GM04504 (cell line): ENCODE measurements around the gene PAQR7.
"Not testable (repeated sequence)": the region's sequence is repeated elsewhere in the genome, so short reads cannot be mapped to it uniquely, and the experiment has no call there.

Experiments
- DNase-seq: peaks from one replicate; pipeline ENCODE4 v3.0.0-alpha.2; 2012; ENCODE audit warnings: low read depth

The PAQR7 gene

DNA sequence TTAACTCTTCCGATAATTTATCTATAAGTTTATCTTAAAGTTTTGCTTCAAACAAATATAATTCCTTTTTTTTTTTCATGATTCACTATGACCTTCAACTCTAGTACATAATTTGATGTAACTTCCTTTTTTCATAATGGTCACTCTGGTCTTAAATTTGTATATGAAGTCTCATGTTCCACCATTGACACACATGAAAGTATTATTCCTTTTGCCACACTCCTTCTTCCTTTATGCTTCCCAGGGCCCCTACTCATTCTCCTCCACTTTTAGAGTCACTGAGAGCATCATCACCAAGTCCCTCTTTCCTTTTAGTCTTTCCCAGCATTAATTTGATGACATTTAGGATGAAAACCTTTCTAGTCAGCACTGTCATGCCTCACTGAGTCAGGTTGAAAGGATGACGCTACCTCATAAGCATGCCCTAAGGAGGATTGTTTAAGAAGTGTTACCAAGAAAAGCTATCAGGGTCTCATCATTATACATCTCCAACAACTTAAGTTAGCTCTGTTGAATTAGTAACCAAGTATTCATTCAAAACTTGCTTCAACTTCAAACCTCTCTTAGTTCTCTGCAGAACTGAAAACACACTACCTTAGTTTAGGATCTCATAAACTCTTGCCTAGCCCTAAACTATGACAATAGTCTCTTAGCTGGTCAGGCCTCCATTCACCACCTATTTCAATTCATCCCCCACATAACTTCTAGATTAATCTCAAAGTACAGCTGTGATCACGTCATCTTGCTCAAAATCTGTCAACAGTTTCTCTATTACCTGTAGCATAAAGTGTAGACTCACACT is 30.8 kb downstream of the PAQR7 start:
- DNase-seq = no peak

DNA sequence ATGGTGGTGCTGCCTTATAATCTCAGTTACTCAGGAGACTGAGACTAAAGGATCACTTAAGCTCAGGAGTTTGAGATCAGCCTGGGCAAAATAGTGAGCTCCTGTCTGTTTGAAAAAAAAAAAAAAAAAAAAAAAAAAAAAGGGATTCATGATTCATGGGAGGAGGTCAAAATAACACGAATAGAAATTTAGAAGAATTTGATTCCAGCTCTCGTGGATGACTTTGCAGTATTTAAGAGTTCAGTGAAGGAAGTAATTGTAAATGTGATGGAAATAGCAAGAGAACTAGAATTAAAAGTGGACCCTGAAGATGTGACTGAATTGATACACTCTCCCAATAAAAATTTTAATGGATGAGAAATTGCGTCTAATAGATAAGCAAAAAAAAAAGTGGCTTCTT is 32.0 kb downstream of the PAQR7 start:
- no peak for DNase-seq

DNA sequence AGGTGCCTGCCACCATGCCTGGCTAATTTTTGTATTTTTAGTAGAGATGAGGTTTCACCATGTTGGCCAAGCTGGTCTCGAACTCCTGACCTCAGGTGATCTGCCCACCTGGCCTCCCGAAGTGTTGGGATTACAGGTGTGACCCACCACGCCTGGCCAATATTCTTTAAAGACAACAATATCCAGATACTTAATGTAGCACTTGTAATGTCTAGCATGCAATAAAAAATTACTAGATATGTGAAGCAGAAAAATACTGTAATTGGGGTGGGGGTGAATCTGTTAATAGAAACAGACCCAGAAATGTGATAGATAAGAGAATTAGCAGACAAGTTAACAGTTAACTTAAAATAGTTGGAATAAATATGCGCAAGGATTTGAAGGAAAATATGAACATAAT is 35.7 kb downstream of the PAQR7 start:
- not testable (repeated sequence) for DNase-seq

DNA sequence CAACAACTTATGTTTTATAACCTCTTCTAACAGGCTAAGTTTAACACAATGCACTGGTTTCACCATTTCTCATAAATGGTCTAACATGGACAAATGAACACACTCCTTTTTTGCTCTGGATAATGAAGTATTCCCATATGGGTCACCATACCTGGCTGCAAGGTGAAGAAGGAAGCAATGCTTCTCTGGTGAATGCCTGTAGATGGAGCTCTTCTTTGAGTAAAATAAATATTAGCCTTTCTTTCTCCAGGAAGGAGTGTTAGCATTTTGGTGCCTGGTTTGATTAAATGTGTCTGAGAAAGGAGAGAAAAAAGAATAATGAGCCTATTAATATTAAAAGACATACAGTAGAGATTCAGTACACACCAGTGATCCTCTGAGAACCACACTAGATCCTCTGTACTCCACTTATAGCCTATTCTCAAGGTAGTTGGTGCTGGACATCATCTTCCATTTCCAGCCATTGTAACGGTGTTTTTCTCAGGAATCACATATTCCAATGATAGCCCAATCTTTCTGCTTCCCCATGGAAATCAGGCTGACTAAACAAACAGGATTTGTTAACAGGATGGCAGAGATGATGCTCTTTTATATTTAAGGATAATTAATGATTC is 38.1 kb downstream of the PAQR7 start:
- no peak for DNase-seq

DNA sequence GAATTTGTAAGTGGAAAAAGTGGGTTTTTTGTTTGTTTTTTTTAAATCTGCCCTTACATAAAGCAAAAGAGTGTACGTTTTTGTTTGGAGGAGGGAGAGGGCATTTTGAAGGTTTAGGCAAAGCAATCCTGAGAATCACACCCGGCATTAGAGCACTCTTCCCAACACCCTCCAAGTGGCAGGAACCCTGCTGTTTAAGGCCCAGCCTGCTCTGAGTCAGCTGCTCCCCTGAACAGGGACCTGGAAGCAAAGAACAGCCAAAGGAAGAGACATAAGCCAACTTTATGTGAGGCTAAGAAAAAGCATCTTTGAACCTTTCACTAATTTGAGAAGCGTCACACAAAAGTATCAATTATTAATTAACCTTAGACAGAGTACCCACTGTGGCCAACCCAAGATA is 38.8 kb downstream of the PAQR7 start:
- no peak for DNase-seq

DNA sequence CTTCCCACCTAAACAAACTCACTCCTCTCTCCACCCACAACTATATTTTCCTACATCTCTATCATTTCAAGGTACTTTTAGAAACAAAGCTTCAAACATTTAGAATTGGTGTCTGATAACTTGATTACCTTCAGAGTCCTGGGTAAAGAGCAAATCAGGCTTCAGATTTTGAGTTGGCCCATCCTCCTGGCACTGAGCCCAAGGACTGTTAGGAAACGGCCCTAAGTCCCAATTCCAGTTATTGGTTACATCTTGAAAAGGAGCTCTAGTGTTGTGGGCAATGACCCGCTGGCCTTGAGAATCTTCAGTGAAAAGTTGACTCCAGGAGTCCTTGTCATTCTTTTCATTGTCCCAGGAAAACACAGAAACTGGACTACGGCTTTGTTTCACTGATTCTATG is 40.6 kb downstream of the PAQR7 start:
- DNase-seq = no peak

DNA sequence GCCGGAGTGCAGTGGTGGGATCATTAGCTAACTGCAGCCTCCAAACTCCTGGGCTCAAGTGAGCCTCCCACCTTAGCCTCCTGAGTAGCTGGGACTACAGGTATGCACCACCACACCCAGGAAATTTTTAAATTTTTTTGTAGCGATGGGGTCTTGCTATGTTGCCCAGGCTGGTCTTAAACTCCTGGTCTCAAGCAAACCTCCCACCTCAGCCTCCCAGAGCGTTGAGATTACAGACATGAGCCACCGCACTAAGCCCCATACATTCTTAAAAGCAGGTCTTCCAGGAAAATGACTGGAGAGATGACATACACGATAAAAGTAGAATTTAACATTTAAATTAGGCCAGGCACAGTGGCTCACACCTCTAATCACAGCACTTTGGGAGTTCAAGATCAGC is 42.4 kb downstream of the PAQR7 start:
- no peak for DNase-seq

DNA sequence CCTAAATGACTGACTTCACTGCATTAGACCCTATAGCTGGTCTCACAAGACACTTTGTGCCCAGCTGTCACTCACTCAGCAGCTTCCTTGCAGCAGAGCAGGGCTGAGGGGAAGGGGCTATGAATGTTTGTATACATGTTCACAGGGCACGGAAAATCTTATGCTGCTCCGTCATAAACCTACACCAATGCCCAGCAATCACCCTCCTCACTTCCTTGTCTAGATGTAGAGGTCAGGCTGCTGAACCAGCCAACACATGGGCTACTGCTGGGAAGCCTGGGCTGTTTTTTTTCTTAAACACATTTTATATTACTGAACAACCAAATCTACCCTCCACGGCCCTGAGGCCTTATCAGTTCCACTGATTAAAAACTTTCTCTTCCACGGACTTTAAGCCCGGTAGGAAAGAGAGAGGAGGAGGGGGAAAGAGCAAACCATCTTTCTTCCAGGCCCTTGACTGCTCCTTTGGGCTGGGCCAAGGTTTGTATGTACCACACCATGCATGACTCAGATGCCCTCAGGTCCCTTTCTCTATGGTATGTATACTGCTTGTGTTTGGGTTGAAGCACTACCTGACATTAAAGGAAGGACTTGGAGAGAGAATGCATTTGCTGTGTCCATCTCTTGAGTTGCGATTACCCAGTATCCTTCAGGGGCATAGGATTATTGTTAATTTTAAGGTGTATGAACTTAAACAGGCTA is 43.0 kb downstream of the PAQR7 start:
- DNase-seq = no peak

DNA sequence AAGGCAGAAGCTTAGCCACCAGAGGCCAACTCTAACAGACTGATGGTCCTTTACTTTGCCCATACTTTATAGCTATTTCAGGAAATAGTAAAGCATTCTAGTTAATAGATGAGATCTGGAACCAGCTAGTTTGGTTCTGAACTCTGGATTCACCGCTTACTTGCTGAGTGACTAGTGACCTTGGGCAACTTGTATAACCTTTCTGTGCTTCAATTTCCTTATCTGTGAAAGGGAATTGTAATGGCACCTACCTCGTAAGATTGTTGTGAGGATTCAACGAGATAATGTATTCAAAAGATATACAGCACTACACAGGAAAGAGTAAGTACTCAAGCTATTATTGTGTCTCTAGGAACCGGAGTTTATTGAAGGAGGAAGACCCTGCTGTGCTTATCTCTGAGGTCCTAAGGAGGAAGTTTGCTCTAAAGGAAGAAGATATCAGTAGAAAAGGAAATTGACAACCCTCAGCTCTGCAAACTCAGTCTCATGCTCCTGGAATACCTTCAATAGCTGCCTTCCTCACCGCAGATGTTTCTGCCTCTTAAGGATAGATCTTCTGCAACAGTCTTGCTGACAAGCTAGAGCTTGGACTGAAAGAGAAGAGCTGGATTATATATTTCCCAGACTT is 43.8 kb downstream of the PAQR7 start:
- no peak for DNase-seq

DNA sequence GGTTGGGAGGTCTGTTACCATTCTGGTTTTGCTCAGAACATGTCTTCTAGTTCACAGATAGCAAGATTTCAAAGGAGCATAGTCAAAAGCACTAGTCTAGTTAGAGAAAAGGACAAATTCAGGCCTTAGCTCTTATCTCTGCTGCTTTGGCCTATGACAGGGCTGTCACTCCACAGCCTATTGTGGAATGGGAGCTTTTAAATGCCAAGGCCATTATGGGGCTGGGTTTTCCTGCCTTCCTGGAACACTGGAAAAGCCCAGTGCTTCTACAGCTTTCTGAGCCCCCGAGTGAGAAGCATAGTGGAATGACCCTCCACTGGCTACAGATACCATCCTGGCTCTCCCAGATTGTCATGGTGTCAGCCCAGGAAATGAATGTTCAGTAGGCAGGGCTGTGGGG is 46.5 kb downstream of the PAQR7 start:
- no peak for DNase-seq

DNA sequence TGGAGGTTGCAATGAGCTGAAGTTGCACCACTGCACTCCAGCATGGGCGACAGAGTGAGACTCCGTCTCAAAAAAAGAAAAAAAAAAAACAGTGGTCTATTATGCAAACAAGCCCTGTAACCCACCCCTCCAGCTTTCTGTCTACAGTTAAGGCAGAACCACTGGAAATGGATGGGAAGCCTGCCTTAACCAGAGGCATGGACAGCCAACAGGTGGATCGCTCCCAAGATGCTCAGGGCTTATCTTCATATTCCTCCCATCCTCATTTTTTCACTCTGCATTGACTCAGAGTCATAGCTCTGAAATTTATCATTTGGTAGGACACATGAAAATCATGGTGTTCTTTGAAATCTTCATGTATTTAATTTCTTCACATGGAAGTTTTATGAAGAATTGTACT is 47.0 kb downstream of the PAQR7 start:
- DNase-seq = no peak

DNA sequence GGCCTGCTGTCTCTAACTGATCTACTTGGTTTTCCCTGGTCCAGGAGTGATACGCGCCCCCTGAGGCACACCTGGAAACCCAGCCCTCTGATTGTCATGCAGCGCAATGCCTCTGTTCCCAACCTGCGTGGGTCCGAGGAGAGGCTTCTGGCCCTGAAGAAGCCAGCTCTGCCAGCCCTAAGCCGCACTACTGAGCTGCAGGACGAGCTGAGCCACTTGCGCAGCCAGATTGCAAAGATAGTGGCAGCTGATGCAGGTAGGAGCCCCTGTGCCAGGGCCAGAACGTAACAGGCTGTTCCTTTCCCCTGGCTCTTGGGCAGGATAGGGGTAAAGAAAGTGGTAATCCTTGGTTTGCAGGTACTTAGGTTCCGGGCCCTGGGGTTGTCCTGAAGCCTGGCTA is 48.9 kb downstream of the PAQR7 start:
- DNase-seq = no peak

DNA sequence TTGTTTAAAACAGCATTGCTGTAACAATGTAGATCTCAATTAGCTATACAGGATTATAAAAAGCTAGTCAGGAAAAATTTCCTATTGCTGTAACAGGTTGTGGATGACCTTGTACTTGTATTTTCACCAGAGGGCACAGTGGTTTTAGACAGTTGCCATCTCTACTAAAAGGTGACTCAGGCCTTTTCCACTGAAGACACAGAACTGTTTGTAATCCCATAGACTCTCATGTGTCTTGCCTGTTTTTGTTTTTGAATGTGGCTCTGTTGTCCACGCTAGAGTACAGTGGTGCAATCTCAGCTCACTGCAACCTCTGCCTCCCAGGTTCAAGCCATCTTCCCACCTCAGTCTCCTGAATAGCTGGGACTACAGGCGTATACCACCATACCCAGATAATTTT is 49.9 kb downstream of the PAQR7 start:
- no peak for DNase-seq

DNA sequence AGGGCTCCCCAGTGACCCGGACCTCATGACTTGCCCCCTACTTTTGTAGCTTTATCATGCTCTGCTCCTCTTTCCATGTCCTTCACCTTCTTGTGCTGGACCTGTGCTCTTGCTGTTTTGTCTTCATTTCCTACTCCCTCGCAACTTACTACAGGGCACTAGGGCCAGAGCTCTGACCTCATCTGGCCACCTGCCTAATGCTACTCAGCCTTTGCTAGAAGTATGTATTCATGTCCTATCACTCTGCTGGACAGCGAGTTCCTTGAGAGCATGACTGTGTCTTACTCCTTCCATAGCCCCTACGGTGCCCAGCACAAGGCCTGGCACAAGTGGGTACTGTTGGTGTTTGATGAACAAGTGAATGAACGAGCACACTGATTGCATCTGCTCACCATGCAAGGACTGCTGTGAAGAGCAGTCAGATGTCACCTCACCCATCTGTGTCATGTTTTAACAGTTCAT is 53.8 kb downstream of the PAQR7 start:
- no peak for DNase-seq

DNA sequence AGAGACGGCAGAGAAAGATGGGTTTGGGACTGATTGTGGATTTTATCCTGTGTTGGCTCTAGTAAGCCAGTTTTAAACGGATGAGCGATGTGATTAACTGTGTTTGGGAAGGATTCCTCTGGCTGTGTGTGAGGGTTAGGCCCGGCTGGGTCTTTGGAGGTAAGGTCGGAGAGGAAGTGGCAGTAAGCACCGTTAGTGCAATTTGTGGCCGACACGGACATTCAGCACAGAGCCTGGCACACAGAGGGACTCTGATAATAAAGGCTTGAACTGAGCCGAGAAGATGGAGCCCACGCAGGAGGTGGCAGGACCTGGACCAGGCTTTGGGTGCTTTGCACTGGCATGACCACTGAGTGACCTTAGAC is 54.4 kb downstream of the PAQR7 start:
- no peak for DNase-seq

DNA sequence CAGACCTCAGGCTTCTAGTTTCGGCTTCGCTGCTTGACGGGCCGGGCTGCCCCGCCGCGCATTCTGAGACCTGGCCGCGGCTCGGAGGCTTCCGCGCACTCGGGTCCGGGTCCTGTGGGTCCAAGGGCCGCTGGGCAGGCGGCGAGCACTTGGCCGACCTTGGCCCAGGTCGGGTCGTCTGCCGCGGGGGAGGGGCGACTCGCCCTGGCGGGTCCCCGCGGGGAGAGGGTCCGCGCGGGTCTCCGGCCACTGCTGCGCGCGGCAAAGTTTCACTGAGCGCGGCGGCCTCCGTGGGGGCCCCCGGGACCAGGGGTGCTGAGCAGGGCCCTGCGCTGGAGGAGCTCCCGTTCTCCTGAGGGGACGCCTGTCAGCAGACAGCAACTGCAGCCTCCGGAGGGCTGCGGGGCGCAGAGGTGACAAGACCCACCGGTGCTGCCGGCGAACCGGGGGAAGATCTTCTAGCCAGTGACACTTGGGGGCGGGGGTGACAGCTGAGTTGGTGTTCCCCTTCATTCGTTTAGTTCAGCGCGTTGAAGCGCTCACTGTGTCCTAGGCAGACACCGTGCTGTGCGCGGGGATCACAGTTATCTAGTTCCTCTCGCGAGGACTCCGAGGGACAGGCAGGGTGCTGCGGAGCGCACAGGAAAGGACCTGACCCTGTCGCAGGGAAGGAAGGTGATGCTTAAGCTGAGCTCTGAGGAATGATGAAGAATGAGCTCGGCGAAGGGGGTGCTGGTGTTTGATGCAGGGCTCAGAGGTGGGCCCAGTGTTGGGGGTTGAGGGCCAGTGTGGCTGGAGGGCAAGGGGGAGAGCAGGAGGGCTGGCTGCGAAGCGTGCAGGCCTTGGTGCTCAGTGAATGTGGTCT is 55.0 kb downstream of the PAQR7 start:
- DNase-seq = peak; percentile 40

DNA sequence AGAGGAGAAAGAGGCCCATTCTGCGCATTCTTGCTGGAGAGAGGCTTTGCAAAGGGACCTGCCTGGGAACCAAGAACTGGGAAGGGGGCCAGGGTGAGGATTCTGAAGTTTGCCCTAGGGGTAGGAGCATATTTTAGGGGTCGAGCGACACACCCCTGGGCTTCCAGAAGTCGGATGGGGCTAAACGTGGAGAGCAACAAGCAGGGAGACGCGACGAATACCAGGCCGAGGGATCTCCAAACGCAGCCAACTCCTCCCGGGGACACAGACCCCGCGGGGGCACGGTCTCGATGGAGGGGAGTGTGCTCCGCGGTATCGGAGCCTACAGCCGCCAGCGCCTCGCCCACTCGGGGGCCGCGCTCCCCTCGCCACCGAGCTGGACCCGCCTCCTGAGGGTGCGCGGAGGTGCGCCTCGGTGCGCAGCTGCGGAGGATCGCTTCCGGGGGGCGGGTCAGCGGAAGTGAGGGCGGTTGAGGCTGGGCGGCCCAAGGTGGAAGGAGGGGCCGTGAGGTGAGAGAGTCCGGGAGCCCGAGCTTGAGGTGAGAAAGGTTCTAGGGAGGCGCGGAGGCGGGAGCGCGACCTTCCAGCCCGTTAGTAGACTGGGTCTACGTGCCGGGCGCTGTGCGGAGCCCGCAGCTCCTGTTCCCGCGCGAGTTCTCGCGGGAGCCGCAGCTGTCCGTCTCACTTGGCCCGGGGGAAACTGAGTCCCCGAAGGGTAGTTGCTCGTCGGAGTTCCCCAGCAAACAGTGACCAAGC is 55.8 kb downstream of the PAQR7 start, which contains the start of gene MTFR1L:
Gene MTFR1L (plus strand): TSS at position 464 of the 756 bp plus-strand sequence. CDS start 3,151 bp downstream, outside the sequence.
- peak; percentile 40 for DNase-seq

DNA sequence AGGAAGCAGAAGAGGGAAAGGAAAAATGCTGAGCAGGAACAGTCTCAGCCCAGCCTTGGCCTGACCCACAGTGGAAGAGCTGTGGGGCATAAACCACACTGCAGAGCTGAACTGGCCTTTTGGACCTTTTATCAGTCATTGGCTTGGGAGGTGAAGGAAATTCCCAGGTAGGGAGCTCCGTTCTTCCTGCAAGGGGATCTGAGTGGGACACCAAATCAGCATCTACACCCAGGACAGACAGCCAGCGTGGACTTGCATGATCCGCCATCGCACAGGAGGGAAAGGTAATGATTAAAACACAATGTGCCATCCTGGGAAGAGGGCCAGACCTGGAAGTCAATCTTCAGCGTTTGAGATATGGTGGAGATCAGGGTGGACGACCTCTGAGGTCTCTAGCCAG is 56.9 kb downstream of the PAQR7 start:
- no peak for DNase-seq

DNA sequence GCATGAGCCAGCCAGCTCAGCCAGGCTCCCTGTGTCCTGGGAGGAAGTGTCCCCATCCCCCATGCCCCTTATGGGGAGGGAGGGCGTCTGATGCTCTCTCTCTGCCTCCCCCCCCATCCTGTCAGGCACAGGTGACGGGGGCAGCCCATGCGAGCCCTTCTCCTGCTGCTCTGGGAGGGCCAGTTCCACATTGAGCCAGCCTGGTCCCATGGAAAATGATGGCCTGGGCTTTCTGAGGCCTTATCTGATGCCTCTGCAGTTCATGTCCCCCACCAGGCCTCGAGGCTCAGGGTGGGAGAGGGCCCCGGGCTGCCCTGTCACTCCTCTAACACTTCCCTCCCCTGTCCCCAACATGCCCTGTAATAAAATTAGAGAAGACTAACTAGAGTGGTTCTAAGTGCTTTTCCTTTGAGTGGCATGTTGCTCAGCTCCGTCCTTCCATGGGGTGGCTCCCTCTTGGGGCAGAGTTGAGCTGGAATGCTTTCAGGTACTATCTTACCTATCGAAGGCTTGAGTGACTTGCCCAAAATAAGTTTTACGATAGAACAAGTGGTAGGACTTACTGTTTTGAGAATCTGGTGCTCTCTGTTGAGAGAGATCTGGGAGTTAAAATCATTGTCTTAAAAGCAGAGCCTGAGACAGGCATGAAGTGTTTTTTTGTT is 57.5 kb downstream of the PAQR7 start:
- DNase-seq = no peak

DNA sequence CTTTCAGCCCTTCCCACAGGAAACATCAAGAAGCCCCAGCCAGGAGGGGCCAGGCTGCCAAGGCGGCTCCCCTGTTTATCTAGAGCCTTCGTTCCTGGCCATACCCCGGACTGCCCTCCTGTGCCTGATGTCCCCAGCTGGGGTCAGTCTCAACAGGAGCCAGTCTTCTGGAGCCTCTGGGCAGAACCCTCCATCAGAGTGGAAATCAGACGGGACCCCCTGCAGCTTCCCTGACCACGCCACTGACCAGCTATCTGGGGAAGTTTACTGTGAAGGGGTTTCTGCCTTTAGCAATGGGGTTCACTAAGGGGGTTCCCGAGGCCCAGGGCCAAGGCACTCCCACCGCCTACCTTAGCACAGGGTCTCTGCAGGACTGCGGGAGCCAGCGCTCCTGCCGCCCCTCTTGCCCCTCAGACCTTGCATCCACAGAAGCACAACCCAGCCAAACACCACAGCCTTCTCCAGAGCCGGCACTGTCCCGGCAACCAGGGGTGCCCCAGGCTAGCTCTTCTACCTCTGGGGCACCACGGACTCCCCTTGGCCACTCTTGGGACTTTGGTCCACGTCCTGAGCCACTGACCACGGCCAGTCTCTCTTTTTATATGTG is 59.3 kb downstream of the PAQR7 start:
- no peak for DNase-seq
